Endodermal cell (in vitro differentiated cells): ENCODE data around the gene HMGA1. TPM values are rescaled to one million over a fixed set of nuclear protein-coding genes. Genes with fewer than 3 reads are reported as not detected.

Experiments
- DNase-seq: peaks from one replicate; pipeline ENCODE4 v3.0.0-alpha.2; 2017
- H3K27ac ChIP-seq: 2 replicates; pipeline ENCODE4 v1.5.1; 2013; ENCODE audit warnings: mild to moderate bottlenecking, low read depth, low read length, moderate library complexity
- H3K27me3 ChIP-seq: 2 replicates; pipeline ENCODE4 v1.6.1; 2013; ENCODE audit warnings: mild to moderate bottlenecking, low read length, moderate library complexity; ENCODE audit not compliant: insufficient read depth, control insufficient read depth, poor library complexity, severe bottlenecking
- H3K36me3 ChIP-seq: 2 replicates; pipeline ENCODE4 v1.7.0; 2013; ENCODE audit warnings: mild to moderate bottlenecking, low read length, moderate library complexity; ENCODE audit not compliant: control insufficient read depth, insufficient read depth
- H3K4me1 ChIP-seq: one replicate; pipeline ENCODE4 v1.7.0; 2013; ENCODE audit warnings: low read length; ENCODE audit not compliant: control insufficient read depth, insufficient read depth
- H3K4me3 ChIP-seq: 2 replicates; pipeline ENCODE4 v1.5.1; 2013; ENCODE audit warnings: mild to moderate bottlenecking, low read length, moderate library complexity
- H3K9ac ChIP-seq: 2 replicates; pipeline ENCODE4 v1.6.1; 2013; ENCODE audit warnings: mild to moderate bottlenecking, low read length, moderate library complexity; ENCODE audit not compliant: poor library complexity, severe bottlenecking; ENCODE audit errors: extremely low read depth
- H3K9me3 ChIP-seq: 2 replicates; pipeline ENCODE4 v1.6.1; 2013; ENCODE audit warnings: mild to moderate bottlenecking, low read length, moderate library complexity; ENCODE audit not compliant: control insufficient read depth
- H3K27ac Mint-ChIP-seq: 2 replicates; pipeline ENCODE4 v1.8.0; 2020; ENCODE audit warnings: mixed read lengths
- H3K27me3 Mint-ChIP-seq: 2 replicates; pipeline ENCODE4 v1.8.0; 2021; ENCODE audit warnings: mild to moderate bottlenecking, mixed read lengths; ENCODE audit not compliant: insufficient read depth
- H3K36me3 Mint-ChIP-seq: 2 replicates; pipeline ENCODE4 v1.8.0; 2020; ENCODE audit warnings: low read depth, mixed read lengths
- H3K4me1 Mint-ChIP-seq: 2 replicates; pipeline ENCODE4 v1.8.0; 2020; ENCODE audit warnings: mixed read lengths
- H3K4me3 Mint-ChIP-seq: 2 replicates; pipeline ENCODE4 v1.8.0; 2020; ENCODE audit warnings: mild to moderate bottlenecking, moderate library complexity, mixed read lengths
- H3K9me3 Mint-ChIP-seq: 2 replicates; pipeline ENCODE4 v1.8.0; 2020; ENCODE audit warnings: mild to moderate bottlenecking, mixed read lengths
- CTCF ChIP-seq: fragments of 200-600 bp; sonication (generic); conservative IDR thresholded peaks from 2 replicates; pipeline ENCODE4 v1.5.0; 2021; ENCODE audit warnings: antibody characterized with exemption, mild to moderate bottlenecking
- WGBS, 2 experiments: methylation state at CpG; one replicate each; pipeline versions ENCODE4 v1.1.5 to v1.1.7; 2013; ENCODE audit warnings: missing lambda C conversion rate in 2 of 2, mixed read lengths in 1 of 2; ENCODE audit not compliant: insufficient coverage in 1 of 2, insufficient read length in 1 of 2; 5-methylcytosine and 5-hydroxymethylcytosine counted together
- total RNA-seq, 2 donors: library from RNA; stranded (reverse); fragmentation: NEBNext Ultra II Directional in 1 of 2; extraction: Animal tissue kit (Norgen Biotek cat#: 25700) in 1 of 2; gene quantifications; 2 replicates in 1 of 2; 3 replicates in 1 of 2; pipeline ENCODE4 v1.2.1, GENCODE V29; 2021

Gene HMGA1
- total RNA-seq, 2 donors from 2014 or later = 1,306 to 1,595 TPM

DNA sequence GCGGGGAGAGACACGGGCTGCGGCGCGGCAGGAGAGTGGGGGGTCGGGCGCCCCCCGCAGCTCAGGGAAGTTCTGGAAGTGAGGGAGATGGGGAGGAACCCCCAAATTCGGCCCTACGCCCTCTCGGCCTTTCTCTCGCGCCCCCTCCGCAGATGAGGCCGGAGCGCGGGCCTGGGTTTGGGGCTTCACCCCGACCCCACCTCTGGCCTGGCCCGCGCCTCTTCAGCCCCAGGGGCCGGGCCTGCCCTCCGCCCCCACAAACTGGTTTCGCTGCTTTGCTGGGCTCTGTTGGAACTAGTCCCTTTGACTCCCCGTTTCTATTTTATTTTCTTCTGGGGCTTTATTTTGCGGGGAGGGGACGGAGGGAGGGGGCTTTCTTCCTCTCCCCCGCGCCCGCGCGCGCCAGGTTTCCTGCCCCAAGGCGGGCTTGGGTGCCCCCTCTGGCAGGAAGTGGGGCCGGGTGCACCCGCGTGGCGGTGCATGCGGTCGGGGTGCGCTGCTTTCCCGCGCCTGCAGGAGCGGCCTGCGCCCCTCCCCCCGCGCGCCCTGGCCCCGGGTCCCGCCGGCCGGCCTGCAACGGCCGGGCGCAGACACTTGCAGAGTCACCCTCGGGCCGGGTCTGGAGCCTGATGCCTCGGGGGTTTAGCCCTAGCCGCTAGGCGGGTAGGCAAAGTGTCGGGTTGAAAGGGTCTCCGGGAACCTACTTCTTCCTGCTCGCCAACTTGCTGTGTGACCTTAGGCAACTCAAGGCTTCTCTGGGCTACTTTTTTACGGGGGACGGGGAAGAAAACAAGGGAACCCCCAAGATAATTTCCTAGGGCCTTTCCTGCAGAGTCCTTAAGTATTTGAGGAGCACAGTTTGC lies 1.3 kb downstream of the HMGA1 start:
- DNase-seq = peak; percentile 79
- peak; percentile 63 for TF ChIP-seq CTCF

DNA sequence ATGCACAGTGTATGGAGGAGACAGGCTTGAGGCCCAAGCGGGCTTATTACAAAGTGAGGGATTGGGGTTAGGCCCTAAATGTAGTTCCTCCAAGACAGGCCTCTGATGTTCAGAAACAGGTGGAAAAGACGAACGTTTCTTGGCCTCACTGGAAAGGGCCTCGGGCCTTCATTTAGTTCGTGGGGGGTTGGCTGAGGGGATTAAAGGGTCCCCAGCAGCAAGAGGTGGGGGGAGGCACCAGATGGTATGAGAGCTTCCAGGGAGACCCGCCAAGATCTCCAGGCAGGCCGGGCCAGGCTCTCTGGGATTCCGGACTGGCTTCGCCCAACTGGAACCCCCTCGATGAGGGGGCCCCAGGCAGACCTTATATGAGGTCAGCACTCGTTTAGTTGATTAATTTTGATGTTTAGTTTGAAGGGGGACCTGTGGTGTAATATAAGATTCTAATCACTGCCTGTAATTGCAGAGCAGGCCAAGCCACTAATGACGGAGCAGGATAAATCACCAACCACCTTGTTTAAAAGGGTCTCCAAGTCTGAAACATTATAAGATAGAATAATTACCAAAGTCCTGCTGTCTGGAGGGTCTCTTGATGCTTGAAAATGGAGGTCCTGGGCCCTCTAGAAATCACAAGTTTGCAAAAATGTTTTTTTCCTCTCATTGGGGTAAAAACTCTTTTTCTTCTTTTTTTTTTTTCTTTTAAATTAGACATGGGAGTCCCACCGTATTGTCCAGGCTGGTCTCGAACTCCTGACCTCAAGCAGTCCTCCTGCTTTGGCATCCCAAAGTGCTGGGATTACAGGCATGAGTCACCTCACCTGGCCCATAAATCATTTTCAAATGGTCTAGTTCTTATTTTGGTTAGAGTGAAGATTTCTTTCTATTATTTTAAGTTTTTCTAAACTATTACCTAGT lies 2.2 kb downstream of the HMGA1 start:
- Mint-ChIP-seq H3K27ac (peak overlapping the region; percentile 95), H3K27me3 (no peaks in the 10 kb centered on the region), H3K36me3 (peaks cover 52% of the 10 kb centered on the region), H3K4me3 (peak overlapping the region; percentile 89), H3K9me3 (no peaks in the 10 kb centered on the region), H3K4me1 (peaks cover 33% of the 10 kb centered on the region)
- no peak for TF ChIP-seq CTCF
- peak overlapping the region; percentile 95 for H3K4me3 ChIP-seq
- H3K4me1 ChIP-seq = peaks cover 18% of the 10 kb centered on the region
- H3K27ac ChIP-seq = no peak overlapping the region
- H3K27me3 ChIP-seq = no peaks in the 10 kb centered on the region
- peak overlapping the region; percentile 83 for H3K9ac ChIP-seq
- no peaks in the 10 kb centered on the region for H3K9me3 ChIP-seq
- WGBS, 2 experiments = 15 to 17% methylated on average over 4 to 14 of the region's 14 CpGs
- peak; percentile 44 for DNase-seq
- H3K36me3 ChIP-seq = peaks cover 52% of the 10 kb centered on the region

More for the DNA sequence above, 1.3 kb downstream of the HMGA1 start:
- WGBS, 2 experiments = 0% methylated on average over 24 to 61 of the region's 64 CpGs
- no peaks in the 10 kb centered on the region for H3K27me3 ChIP-seq
- peak overlapping the region; percentile 69 for H3K27ac ChIP-seq
- H3K9ac ChIP-seq = peak overlapping the region; percentile 83
- H3K4me1 ChIP-seq = peaks cover 18% of the 10 kb centered on the region
- H3K4me3 ChIP-seq = peak overlapping the region; percentile 95
- peak overlapping the region; percentile 89 for H3K4me3 Mint-ChIP-seq
- H3K9me3 Mint-ChIP-seq = no peaks in the 10 kb centered on the region
- no peaks in the 10 kb centered on the region for H3K9me3 ChIP-seq
- peaks cover 37% of the 10 kb centered on the region for H3K4me1 Mint-ChIP-seq
- peaks cover 43% of the 10 kb centered on the region for H3K36me3 ChIP-seq
- peaks cover 43% of the 10 kb centered on the region for H3K36me3 Mint-ChIP-seq
- H3K27me3 Mint-ChIP-seq = no peaks in the 10 kb centered on the region
- H3K27ac Mint-ChIP-seq = peak overlapping the region; percentile 95

DNA sequence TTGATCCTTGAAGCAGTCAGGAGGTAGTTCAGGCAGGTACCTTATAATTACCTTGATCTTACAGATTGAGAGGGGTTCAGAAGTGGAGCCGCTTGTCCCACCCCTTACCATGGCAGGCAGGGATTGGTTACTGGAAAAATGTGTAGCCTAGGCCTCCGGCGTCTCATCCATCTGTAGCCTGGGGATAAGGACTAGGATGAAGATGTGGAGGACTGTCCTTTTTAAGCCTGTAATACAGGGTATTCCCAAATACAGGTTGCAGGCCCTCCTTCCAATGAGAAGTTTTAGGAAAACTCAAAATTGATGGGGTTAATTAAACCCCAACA lies 2.8 kb downstream of the HMGA1 start:
- H3K9me3 ChIP-seq = no peaks in the 10 kb centered on the region
- H3K36me3 ChIP-seq = peaks cover 58% of the 10 kb centered on the region
- DNase-seq = no peak
- H3K4me3 ChIP-seq = peak overlapping the region; percentile 95
- no peak for TF ChIP-seq CTCF
- H3K27me3 Mint-ChIP-seq = no peaks in the 10 kb centered on the region
- H3K27ac ChIP-seq = no peak overlapping the region
- WGBS, 2 experiments = 71 to 74% methylated on average over 3 of the region's 3 CpGs
- H3K27me3 ChIP-seq = no peaks in the 10 kb centered on the region
- H3K9ac ChIP-seq = peak overlapping the region; percentile 83
- peaks cover 56% of the 10 kb centered on the region for H3K36me3 Mint-ChIP-seq
- H3K4me1 Mint-ChIP-seq = peaks cover 27% of the 10 kb centered on the region
- H3K4me1 ChIP-seq = peaks cover 14% of the 10 kb centered on the region
- peak overlapping the region; percentile 95 for H3K27ac Mint-ChIP-seq
- H3K4me3 Mint-ChIP-seq = peak overlapping the region; percentile 89
- H3K9me3 Mint-ChIP-seq = no peaks in the 10 kb centered on the region
